K562 (cell line): Measurements from ENCODE around the gene PI4KA. TPM values are rescaled to one million over a fixed set of nuclear protein-coding genes. Genes with fewer than 3 reads are reported as not detected.
A peak's percentile ranks its signal among the peaks of the same experiment; 100 is the strongest.

ENCODE experiments used
- ATF3 ChIP-seq, 2 experiments: fragments of 450-650 bp in 1 of 2; sonication (generic) in 1 of 2; formaldehyde crosslinking in 1 of 2; IDR thresholded peaks in 1 of 2; conservative IDR thresholded peaks in 1 of 2; 2 replicates each; pipeline versions ENCODE4 v1.6.1 to v1.8.1; 2016 to 2023; ENCODE audit warnings: mild to moderate bottlenecking in 2 of 2, moderate library complexity in 2 of 2, inconsistent platforms in 1 of 2, missing genetic modification reagents in 1 of 2
- CBFA2T3 ChIP-seq: fragments of 450-650 bp; IDR thresholded peaks from 2 replicates; pipeline ENCODE4 v1.6.1; 2017
- CREB1 ChIP-seq, 2 experiments: sonication (generic) in 1 of 2; formaldehyde crosslinking in 1 of 2; IDR thresholded peaks; 2 replicates each; pipeline versions ENCODE4 v1.6.1 to v1.8.0; 2012 to 2022; ENCODE audit warnings: inconsistent platforms in 1 of 2, mild to moderate bottlenecking in 1 of 2, missing genetic modification reagents in 1 of 2, moderate library complexity in 1 of 2
- KAT2B ChIP-seq: IDR thresholded peaks from one replicate; pipeline ENCODE4 v1.6.1; 2012; ENCODE audit warnings: low read depth, mild to moderate bottlenecking, control low read depth, inconsistent platforms, low read length, moderate library complexity
- KLF1 ChIP-seq: fragments of 450-650 bp; IDR thresholded peaks from 2 replicates; pipeline ENCODE4 v1.6.1; 2016; ENCODE audit warnings: missing genetic modification characterization, missing compliant biosample characterization
- MECOM ChIP-seq: fragments of 250-450 bp; sonication (Bioruptor Pico); IDR thresholded peaks from 2 replicates; pipeline ENCODE4 v1.8.0; 2022; ENCODE audit warnings: inconsistent platforms
- NFRKB ChIP-seq: fragments of 450-650 bp; IDR thresholded peaks from 2 replicates; pipeline ENCODE4 v1.6.1; 2016; ENCODE audit warnings: low read depth
- PCBP1 ChIP-seq: fragments of 200-400 bp; formaldehyde crosslinking; IDR thresholded peaks from 2 replicates; pipeline ENCODE4 v1.6.1; 2018; ENCODE audit warnings: mild to moderate bottlenecking, low read depth, low read length; ENCODE audit not compliant: poor library complexity, severe bottlenecking
- TFE3 ChIP-seq: fragments of 450-650 bp; formaldehyde crosslinking; IDR thresholded peaks from 2 replicates; pipeline ENCODE4 v1.4.0; 2020; ENCODE audit warnings: mild to moderate bottlenecking, mixed read lengths
- U2AF1 ChIP-seq: fragments of 200-400 bp; formaldehyde crosslinking; optimal IDR thresholded peaks from 2 replicates; pipeline ENCODE3; 2017; ENCODE audit warnings: mild to moderate bottlenecking, low read depth, low read length, moderate library complexity
- ZNF282 ChIP-seq: sonication (generic); formaldehyde crosslinking; IDR thresholded peaks from 2 replicates; pipeline ENCODE4 v1.8.1; 2023; ENCODE audit warnings: missing genetic modification reagents
- ZNF696 ChIP-seq: fragments of 250-450 bp; sonication (Bioruptor Pico); conservative IDR thresholded peaks from 2 replicates; pipeline ENCODE4 v1.4.0; 2020; ENCODE audit warnings: mild to moderate bottlenecking, moderate library complexity
- ZSCAN32 ChIP-seq: fragments of 450-650 bp; formaldehyde crosslinking; IDR thresholded peaks from 2 replicates; pipeline ENCODE4 v1.4.0; 2020; ENCODE audit warnings: mild to moderate bottlenecking, moderate library complexity
- polyA plus RNA-seq, 8 experiments: library from polyadenylated mRNA; depleted of rRNA in 4 of 8; stranded (reverse) in 5 of 8; unstranded in 3 of 8; fragments of >200 nt; fragmentation: Nextera tagmentation in 2 of 8; fragmentation: Illumina TruSeq in 1 of 8; extraction: Ambion mirVana in 2 of 8; extraction: Trizol in 1 of 8; gene quantifications; 2 replicates each; pipeline versions ENCODE4 v1.2.1 to v1.2.3, GENCODE V29; 2011 to 2014; ENCODE audit warnings: inconsistent platforms in 1 of 8, missing spikeins in 1 of 8
- total RNA-seq, 7 experiments: library from RNA; depleted of rRNA in 6 of 7; stranded (reverse); fragments of >200 nt in 6 of 7; fragmentation: Illumina TruSeq in 2 of 7; extraction: Trizol in 2 of 7; gene quantifications; 2 replicates each; pipeline versions ENCODE4 v1.2.1 to v1.2.3, GENCODE V29; 2011 to 2021; ENCODE audit warnings: low replicate concordance in 1 of 7
- TF ChIP-seq, protein P1 (sequence below): fragments of 450-650 bp; IDR thresholded peaks from 2 replicates; pipeline ENCODE4 v1.6.1; 2016; ENCODE audit warnings: low read depth
- TF ChIP-seq, protein P2 (sequence below): fragments of 250-450 bp; sonication (Bioruptor Pico); IDR thresholded peaks from 2 replicates; pipeline ENCODE4 v1.8.0; 2021; ENCODE audit warnings: mild to moderate bottlenecking, moderate library complexity

The PI4KA gene
- total and polyA plus RNA-seq, 9 of the 15 experiments (the other 6 are each of a cell fraction or from before 2014, with no cell fraction given), result 7.3 to 187 (median 84.7) TPM

DNA sequence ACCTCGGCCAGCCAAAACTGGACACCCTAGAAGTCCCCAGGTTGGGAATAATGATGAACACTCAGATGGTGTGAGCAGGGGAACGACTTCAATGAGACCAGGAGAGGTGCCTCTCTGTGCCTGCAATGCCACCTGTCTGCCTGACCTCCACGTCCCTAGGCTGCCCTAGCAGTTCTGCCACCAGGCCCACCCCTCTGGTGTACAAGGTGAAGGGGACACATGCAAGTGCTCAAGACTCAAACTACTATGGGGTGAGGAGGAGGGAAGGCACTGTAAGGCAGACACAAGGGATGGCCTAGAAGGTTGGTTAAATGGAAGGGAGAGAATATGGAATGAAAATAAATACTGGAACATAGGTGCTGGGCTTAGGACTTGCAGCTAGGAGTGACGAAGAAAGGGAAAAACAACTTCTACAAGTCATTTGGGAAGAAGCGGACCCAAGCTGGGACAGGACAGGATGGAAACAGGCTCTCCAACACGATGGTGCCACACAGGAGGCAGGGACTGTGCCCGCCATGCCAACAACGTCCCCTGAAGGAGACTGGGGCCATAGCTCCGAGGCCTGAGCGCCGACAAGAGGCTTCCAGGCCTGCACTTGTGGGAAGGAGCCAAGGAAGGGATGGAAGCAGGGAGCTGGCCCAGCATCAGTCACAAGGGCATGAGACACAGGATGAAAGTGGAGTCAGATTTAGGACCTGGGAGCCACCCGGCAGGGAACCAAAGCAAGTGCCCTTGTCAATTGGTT, 66.2 kb downstream of the PI4KA start (continued):
- TF ChIP-seq, protein P1, sequence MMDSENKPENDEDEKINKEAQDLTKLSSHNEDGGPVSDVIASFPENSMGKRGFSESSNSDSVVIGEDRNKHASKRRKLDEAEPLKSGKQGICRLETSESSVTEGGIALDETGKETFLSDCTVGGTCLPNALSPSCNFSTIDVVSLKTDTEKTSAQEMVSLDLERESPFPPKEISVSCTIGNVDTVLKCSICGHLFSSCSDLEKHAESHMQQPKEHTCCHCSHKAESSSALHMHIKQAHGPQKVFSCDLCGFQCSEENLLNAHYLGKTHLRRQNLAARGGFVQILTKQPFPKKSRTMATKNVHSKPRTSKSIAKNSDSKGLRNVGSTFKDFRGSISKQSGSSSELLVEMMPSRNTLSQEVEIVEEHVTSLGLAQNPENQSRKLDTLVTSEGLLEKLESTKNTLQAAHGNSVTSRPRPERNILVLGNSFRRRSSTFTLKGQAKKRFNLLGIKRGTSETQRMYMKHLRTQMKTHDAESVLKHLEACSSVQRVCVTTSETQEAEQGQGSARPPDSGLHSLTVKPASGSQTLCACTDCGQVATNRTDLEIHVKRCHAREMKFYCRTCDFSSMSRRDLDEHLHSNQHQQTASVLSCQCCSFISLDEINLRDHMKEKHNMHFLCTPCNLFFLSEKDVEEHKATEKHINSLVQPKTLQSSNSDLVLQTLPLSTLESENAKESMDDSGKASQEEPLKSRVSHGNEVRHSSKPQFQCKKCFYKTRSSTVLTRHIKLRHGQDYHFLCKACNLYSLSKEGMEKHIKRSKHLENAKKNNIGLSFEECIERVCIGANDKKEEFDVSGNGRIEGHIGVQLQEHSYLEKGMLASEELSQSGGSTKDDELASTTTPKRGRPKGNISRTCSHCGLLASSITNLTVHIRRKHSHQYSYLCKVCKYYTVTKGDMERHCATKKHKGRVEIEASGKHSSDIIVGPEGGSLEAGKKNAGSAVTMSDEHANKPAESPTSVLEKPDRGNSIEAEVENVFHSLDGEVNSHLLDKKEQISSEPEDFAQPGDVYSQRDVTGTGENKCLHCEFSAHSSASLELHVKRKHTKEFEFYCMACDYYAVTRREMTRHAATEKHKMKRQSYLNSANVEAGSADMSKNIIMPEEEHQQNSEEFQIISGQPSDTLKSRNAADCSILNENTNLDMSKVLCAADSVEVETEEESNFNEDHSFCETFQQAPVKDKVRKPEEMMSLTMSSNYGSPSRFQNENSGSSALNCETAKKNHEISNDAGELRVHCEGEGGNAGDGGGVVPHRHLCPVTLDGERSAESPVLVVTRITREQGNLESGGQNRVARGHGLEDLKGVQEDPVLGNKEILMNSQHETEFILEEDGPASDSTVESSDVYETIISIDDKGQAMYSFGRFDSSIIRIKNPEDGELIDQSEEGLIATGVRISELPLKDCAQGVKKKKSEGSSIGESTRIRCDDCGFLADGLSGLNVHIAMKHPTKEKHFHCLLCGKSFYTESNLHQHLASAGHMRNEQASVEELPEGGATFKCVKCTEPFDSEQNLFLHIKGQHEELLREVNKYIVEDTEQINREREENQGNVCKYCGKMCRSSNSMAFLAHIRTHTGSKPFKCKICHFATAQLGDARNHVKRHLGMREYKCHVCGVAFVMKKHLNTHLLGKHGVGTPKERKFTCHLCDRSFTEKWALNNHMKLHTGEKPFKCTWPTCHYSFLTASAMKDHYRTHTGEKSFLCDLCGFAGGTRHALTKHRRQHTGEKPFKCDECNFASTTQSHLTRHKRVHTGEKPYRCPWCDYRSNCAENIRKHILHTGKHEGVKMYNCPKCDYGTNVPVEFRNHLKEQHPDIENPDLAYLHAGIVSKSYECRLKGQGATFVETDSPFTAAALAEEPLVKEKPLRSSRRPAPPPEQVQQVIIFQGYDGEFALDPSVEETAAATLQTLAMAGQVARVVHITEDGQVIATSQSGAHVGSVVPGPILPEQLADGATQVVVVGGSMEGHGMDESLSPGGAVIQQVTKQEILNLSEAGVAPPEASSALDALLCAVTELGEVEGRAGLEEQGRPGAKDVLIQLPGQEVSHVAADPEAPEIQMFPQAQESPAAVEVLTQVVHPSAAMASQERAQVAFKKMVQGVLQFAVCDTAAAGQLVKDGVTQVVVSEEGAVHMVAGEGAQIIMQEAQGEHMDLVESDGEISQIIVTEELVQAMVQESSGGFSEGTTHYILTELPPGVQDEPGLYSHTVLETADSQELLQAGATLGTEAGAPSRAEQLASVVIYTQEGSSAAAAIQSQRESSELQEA, result no peak
- no peak for TF ChIP-seq NFRKB
- TF ChIP-seq CBFA2T3, result no peak
- TF ChIP-seq ZNF282, result no peak
- no peak for TF ChIP-seq PCBP1
- no peak for TF ChIP-seq KLF1 (tag)
- no peak for TF ChIP-seq ZNF696 (CRISPR knock-in tag)
- TF ChIP-seq, protein P2, sequence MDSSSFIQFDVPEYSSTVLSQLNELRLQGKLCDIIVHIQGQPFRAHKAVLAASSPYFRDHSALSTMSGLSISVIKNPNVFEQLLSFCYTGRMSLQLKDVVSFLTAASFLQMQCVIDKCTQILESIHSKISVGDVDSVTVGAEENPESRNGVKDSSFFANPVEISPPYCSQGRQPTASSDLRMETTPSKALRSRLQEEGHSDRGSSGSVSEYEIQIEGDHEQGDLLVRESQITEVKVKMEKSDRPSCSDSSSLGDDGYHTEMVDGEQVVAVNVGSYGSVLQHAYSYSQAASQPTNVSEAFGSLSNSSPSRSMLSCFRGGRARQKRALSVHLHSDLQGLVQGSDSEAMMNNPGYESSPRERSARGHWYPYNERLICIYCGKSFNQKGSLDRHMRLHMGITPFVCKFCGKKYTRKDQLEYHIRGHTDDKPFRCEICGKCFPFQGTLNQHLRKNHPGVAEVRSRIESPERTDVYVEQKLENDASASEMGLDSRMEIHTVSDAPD (CRISPR knock-in tag), result no peak
- no peak for TF ChIP-seq ATF3 (IDR thresholded peaks at IDR 0.05)
- no peak for TF ChIP-seq ATF3 (CRISPR knock-in tag; conservative IDR thresholded peaks at IDR 0.05)
- no peak for TF ChIP-seq KAT2B
- no peak for TF ChIP-seq U2AF1
- no peak for TF ChIP-seq TFE3 (CRISPR knock-in tag)
- TF ChIP-seq CREB1 (IDR thresholded peaks at IDR 0.05), result no peak
- TF ChIP-seq CREB1 (CRISPR knock-in tag; IDR thresholded peaks at IDR 0.05), result peak; percentile 14; the same call in 1 of the 2 replicates
- TF ChIP-seq MECOM, result no peak
- no peak for TF ChIP-seq ZSCAN32
